GM12874 (cell line): ENCODE data around the gene PCDHGB5.

Experiments used
- TF ChIP-seq, protein P1 (sequence below): IDR thresholded peaks from 2 replicates; pipeline ENCODE4 v1.5.1; 2011; ENCODE audit warnings: low read depth, mild to moderate bottlenecking, control low read depth, low read length, moderate library complexity; ENCODE audit not compliant: insufficient read depth

The PCDHGB5 gene

DNA sequence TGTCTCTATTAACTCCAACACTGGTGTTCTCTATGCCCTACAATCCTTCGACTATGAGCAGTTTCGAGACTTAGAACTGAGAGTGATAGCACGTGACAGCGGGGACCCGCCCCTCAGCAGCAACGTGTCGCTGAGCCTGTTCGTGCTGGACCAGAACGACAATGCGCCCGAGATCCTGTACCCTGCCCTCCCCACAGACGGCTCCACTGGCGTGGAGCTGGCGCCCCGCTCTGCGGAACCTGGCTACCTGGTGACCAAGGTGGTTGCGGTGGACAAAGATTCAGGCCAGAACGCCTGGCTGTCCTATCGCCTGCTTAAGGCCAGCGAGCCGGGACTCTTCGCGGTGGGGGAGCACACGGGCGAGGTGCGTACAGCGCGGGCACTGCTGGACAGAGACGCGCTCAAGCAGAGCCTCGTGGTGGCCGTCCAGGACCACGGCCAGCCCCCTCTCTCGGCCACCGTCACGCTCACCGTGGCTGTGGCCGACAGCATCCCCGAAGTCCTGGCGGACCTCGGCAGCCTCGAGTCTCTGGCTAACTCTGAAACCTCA lies 25.1 kb downstream of the PCDHGB5 start:
- TF ChIP-seq, protein P1, sequence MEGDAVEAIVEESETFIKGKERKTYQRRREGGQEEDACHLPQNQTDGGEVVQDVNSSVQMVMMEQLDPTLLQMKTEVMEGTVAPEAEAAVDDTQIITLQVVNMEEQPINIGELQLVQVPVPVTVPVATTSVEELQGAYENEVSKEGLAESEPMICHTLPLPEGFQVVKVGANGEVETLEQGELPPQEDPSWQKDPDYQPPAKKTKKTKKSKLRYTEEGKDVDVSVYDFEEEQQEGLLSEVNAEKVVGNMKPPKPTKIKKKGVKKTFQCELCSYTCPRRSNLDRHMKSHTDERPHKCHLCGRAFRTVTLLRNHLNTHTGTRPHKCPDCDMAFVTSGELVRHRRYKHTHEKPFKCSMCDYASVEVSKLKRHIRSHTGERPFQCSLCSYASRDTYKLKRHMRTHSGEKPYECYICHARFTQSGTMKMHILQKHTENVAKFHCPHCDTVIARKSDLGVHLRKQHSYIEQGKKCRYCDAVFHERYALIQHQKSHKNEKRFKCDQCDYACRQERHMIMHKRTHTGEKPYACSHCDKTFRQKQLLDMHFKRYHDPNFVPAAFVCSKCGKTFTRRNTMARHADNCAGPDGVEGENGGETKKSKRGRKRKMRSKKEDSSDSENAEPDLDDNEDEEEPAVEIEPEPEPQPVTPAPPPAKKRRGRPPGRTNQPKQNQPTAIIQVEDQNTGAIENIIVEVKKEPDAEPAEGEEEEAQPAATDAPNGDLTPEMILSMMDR = no peak

DNA sequence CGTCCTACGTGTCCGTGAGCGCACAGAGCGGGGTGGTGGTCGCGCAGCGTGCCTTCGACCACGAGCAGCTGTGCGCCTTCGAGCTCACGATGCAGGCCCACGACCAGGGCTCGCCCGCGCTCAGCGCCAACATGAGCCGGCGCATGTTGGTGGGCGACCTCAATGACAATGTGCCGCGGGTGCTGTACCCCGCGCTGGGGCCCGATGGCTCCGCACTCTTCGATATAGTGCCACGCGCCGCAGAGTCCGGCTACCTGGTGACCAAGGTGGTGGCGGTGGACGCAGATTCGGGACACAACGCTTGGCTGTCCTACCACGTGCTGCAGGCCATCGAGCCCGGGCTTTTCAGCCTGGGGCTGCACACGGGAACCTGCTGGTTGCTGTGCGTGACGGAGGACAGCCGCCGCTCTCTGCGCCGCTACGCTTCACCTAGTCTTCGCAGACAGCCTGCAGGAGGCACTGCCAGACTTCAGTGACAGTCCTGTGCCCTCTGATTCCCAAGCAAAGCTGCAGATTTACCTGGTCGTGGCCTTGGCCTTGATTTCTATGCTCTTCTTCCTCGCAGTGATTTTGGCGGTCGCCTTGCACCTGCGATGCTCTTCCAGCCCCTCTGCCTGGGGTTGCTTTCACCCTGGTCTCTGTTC lies 30.2 kb downstream of the PCDHGB5 start:
- TF ChIP-seq, protein P1 = no peak

DNA sequence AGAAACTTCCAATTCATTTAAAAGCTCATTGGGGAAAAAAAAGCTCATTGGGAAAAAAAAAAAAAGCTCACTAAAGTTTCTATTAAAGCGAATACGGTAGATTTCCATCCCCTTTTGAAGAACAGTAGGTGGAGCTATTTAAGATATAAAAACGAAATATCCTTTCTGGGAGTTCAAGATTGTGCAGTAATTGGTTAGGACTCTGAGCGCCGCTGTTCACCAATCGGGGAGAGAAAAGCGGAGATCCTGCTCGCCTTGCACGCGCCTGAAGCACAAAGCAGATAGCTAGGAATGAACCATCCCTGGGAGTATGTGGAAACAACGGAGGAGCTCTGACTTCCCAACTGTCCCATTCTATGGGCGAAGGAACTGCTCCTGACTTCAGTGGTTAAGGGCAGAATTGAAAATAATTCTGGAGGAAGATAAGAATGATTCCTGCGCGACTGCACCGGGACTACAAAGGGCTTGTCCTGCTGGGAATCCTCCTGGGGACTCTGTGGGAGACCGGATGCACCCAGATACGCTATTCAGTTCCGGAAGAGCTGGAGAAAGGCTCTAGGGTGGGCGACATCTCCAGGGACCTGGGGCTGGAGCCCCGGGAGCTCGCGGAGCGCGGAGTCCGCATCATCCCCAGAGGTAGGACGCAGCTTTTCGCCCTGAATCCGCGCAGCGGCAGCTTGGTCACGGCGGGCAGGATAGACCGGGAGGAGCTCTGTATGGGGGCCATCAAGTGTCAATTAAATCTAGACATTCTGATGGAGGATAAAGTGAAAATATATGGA lies 32.8 kb downstream of the PCDHGB5 start, which contains the start of gene PCDHGA12:
TSS of gene PCDHGA12 (plus strand) at position 176 of the 782 bp plus-strand sequence. CDS start at position 429, 253 bp downstream.
- TF ChIP-seq, protein P1 = peak; percentile 53

DNA sequence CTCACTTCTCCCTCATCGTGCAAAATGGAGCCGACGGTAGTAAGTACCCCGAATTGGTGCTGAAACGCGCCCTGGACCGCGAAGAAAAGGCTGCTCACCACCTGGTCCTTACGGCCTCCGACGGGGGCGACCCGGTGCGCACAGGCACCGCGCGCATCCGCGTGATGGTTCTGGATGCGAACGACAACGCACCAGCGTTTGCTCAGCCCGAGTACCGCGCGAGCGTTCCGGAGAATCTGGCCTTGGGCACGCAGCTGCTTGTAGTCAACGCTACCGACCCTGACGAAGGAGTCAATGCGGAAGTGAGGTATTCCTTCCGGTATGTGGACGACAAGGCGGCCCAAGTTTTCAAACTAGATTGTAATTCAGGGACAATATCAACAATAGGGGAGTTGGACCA lies 33.5 kb downstream of the PCDHGB5 start:
- TF ChIP-seq, protein P1 = no peak

DNA sequence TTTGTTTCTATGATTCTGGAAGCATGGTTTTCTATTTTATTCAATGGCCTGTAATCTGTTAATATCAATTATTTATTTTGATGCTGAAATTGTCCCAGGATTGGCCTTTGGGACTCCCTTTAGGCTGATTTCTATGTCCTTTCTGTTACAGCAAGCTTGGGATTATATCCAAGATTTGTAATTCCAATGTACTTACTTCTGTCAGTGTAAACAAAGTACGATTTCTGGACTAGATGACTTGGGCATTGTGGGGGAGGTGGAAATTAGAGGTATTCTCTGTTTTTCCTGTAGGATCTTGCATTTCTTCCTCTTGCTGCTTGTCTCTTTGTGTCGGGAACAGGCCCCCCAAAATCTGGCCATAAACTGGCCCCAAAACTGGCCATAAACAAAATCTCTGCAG lies 36.3 kb downstream of the PCDHGB5 start:
- TF ChIP-seq, protein P1 = no peak

DNA sequence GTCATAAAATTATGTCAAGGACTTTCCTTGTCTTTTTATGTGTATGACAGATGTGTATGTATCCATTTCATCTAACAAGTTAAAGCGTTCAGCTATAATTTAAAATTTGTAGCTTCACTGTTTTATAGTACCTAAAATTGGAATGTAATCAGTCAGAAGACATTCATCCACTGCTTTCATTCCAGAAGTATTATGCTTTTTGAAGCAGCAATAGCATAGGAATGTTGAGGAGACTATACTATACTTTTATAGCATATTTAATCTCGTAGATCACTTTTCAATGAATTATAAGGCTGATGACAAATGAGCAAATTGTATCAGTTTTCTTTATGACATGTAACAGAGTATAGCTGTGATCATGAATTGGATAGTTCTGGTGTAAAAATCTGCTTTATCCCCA lies 39.5 kb downstream of the PCDHGB5 start:
- TF ChIP-seq, protein P1 = no peak

DNA sequence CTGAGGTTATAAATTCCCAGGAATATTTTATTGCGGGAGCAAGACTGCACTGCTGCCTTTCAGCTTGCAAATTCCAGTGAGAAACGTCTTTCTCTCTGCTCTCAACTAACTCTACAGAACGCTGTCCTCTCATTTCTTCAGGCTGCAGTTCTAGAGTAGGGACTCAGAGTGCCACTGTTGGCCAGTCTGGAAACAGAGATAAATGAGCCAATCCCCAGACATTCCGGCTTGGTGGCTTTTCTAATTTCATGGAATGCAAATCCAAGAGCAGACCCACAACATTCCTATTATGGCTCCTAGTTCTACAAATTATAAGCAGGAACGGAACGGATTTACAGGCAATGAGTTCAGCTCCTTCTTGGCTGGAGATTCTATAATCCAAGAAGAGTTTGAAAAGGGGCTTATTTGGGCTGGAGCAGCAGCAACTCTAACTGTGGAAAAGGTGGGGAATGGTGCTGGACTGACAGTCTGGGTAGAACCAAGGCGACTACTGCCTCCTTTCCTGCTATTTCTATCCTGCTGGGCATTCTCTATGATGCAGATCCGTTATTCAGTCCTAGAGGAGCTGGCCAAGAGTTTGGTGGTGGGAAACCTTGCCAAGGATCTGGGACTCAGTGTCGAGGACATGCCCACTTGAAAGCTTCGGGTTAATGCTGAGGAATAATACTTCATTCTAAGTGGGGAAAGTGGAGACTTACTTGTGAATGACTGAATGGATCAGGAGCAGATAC lies 41.8 kb downstream of the PCDHGB5 start:
- TF ChIP-seq, protein P1 = no peak
